ENCODE results near the gene ZMYND15. TPM values are rescaled to one million over a fixed set of nuclear protein-coding genes. Genes with fewer than 3 reads are reported as not detected.
"Not testable (repeated sequence)": the region's sequence is repeated elsewhere in the genome, so short reads cannot be mapped to it uniquely, and the experiment has no call there.

ZMYND15 gene
- total and polyA plus RNA-seq, 4 donors, result 0.47 to 2.4 (median 0.71) TPM

- TF ChIP-seq GABPA (IDR thresholded peaks at IDR 0.05 in 1 of 2, conservative IDR thresholded peaks at IDR 0.05 in 1 of 2), result no peak
Observed at GRCh38 chr17:4711661-4712181, 27.9 kb upstream of the ZMYND15 start (continued).

DNA sequence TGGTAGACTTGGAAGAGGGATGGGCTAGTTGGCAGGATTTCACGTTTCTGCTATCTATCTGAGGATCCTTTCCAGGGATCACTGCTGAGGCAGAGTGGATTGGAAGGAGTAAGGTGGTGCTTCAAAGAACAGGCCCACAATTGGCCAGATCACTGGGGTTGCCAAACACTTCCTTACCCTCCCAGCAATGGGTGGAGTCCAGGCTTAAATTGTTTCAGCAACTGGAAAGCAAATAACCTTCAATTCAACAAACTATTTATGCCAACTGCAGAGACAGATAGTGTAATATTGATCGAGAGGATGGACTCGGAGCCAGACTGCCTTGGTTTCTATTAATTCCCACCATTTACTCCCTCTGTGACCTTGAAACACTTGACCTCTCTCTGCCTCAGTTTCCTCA is 27.1 kb upstream of the ZMYND15 start:
- H3K4me3 ChIP-seq (ENCODE audit: low read depth in 1 of 3, low read length in 3 of 3), result no peak overlapping the region
- peaks cover 15 to 37% (median 27%) of the 10 kb centered on the region in 4 donors for H3K4me1 ChIP-seq (ENCODE audit: control insufficient read depth in 4 of 4, insufficient read depth in 4 of 4, low read length in 3 of 4)
- peaks cover 0 to 7% (median 2%) of the 10 kb centered on the region in 4 donors for H3K36me3 ChIP-seq (ENCODE audit: control insufficient read depth in 4 of 4, insufficient read depth in 3 of 4, low read depth in 1 of 4, low read length in 3 of 4)
- no peaks in the 10 kb centered on the region for H3K9me3 ChIP-seq (ENCODE audit: control insufficient read depth in 4 of 4, low read length in 3 of 4)
- TF ChIP-seq, protein P1, sequence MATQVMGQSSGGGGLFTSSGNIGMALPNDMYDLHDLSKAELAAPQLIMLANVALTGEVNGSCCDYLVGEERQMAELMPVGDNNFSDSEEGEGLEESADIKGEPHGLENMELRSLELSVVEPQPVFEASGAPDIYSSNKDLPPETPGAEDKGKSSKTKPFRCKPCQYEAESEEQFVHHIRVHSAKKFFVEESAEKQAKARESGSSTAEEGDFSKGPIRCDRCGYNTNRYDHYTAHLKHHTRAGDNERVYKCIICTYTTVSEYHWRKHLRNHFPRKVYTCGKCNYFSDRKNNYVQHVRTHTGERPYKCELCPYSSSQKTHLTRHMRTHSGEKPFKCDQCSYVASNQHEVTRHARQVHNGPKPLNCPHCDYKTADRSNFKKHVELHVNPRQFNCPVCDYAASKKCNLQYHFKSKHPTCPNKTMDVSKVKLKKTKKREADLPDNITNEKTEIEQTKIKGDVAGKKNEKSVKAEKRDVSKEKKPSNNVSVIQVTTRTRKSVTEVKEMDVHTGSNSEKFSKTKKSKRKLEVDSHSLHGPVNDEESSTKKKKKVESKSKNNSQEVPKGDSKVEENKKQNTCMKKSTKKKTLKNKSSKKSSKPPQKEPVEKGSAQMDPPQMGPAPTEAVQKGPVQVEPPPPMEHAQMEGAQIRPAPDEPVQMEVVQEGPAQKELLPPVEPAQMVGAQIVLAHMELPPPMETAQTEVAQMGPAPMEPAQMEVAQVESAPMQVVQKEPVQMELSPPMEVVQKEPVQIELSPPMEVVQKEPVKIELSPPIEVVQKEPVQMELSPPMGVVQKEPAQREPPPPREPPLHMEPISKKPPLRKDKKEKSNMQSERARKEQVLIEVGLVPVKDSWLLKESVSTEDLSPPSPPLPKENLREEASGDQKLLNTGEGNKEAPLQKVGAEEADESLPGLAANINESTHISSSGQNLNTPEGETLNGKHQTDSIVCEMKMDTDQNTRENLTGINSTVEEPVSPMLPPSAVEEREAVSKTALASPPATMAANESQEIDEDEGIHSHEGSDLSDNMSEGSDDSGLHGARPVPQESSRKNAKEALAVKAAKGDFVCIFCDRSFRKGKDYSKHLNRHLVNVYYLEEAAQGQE (IDR thresholded peaks at IDR 0.05), result peak; percentile 97
- TF ChIP-seq TAF1 (conservative IDR thresholded peaks at IDR 0.05), result no peak
- peak in 1 of 2 donors; percentile 56 for TF ChIP-seq RAD21 (IDR thresholded peaks at IDR 0.05)
- TF ChIP-seq, protein P2, sequence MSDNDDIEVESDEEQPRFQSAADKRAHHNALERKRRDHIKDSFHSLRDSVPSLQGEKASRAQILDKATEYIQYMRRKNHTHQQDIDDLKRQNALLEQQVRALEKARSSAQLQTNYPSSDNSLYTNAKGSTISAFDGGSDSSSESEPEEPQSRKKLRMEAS (IDR thresholded peaks at IDR 0.05), result no peak
- TF ChIP-seq, protein P3, sequence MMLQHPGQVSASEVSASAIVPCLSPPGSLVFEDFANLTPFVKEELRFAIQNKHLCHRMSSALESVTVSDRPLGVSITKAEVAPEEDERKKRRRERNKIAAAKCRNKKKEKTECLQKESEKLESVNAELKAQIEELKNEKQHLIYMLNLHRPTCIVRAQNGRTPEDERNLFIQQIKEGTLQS (IDR thresholded peaks at IDR 0.05), result no peak
- TF ChIP-seq FOXA2 (IDR thresholded peaks at IDR 0.05), result peak; percentile 28
- peak; percentile 66 to 74 for TF ChIP-seq RXRA (IDR thresholded peaks at IDR 0.05)
- TF ChIP-seq HNF4G (IDR thresholded peaks at IDR 0.05), result peak; percentile 28
- no peak for TF ChIP-seq JUND (IDR thresholded peaks at IDR 0.05)
- TF ChIP-seq SP1 (IDR thresholded peaks at IDR 0.05), result peak; percentile 70
- TF ChIP-seq HNF4A (conservative IDR thresholded peaks at IDR 0.05), result peak; percentile 58 to 73
- no peak for TF ChIP-seq NR2F2 (IDR thresholded peaks at IDR 0.05)
- TF ChIP-seq, protein P4, sequence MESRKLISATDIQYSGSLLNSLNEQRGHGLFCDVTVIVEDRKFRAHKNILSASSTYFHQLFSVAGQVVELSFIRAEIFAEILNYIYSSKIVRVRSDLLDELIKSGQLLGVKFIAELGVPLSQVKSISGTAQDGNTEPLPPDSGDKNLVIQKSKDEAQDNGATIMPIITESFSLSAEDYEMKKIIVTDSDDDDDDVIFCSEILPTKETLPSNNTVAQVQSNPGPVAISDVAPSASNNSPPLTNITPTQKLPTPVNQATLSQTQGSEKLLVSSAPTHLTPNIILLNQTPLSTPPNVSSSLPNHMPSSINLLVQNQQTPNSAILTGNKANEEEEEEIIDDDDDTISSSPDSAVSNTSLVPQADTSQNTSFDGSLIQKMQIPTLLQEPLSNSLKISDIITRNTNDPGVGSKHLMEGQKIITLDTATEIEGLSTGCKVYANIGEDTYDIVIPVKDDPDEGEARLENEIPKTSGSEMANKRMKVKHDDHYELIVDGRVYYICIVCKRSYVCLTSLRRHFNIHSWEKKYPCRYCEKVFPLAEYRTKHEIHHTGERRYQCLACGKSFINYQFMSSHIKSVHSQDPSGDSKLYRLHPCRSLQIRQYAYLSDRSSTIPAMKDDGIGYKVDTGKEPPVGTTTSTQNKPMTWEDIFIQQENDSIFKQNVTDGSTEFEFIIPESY (IDR thresholded peaks at IDR 0.05), result no peak
- TF ChIP-seq FOXA1 (IDR thresholded peaks at IDR 0.05), result no peak
- TF ChIP-seq CTCF (IDR thresholded peaks at IDR 0.05; ENCODE audit: low read depth, low read length, missing input control), result no peak
- no peak for TF ChIP-seq EGR1 (IDR thresholded peaks at IDR 0.05; ENCODE audit: low read depth in 2 of 2)
- TF ChIP-seq GABPA (IDR thresholded peaks at IDR 0.05 in 1 of 2, conservative IDR thresholded peaks at IDR 0.05 in 1 of 2), result no peak
- TF ChIP-seq YY1 (IDR thresholded peaks at IDR 0.05), result no peak
- peak overlapping the region; percentile 89 to 95 for H3K27ac ChIP-seq (ENCODE audit: low read depth in 1 of 2, low read length in 2 of 2)
- no peak for DNase-seq (ENCODE audit: low spot score)
- H3K9ac ChIP-seq (ENCODE audit: low read depth in 1 of 2, low read length in 2 of 2), result peak overlapping the region in 1 of 2 donors; percentile 8
- WGBS, result 23% methylated on average over 3 of the region's 3 CpGs
- H3K27me3 ChIP-seq (ENCODE audit: control insufficient read depth in 4 of 4, insufficient read depth in 4 of 4, low read length in 3 of 4), result no peaks in the 10 kb centered on the region

GRCh38 chr17:4714340-4715062 is 25.1 kb upstream of the ZMYND15 start:
- WGBS, result 85% methylated on average over 9 of the region's 15 CpGs
- Histone ChIP-seq H3K4me1 (ENCODE audit: control insufficient read depth in 4 of 4, insufficient read depth in 4 of 4, low read length in 3 of 4) (peaks cover 15 to 38% (median 28%) of the 10 kb centered on the region in 4 donors), H3K27ac (ENCODE audit: low read depth in 1 of 2, low read length in 2 of 2) (peak overlapping the region in 1 of 2 donors; percentile 54)
- not testable (repeated sequence) for DNase-seq (ENCODE audit: low spot score); H3K27me3 ChIP-seq (ENCODE audit: control insufficient read depth in 4 of 4, insufficient read depth in 4 of 4, low read length in 3 of 4); H3K9me3 ChIP-seq (ENCODE audit: control insufficient read depth in 4 of 4, low read length in 3 of 4); H3K36me3 ChIP-seq (ENCODE audit: control insufficient read depth in 4 of 4, insufficient read depth in 3 of 4, low read depth in 1 of 4, low read length in 3 of 4); H3K4me3 ChIP-seq (ENCODE audit: low read depth in 1 of 3, low read length in 3 of 3); H3K9ac ChIP-seq (ENCODE audit: low read depth in 1 of 2, low read length in 2 of 2)
